ENCODE data around the gene AGK.

The AGK gene

DNA sequence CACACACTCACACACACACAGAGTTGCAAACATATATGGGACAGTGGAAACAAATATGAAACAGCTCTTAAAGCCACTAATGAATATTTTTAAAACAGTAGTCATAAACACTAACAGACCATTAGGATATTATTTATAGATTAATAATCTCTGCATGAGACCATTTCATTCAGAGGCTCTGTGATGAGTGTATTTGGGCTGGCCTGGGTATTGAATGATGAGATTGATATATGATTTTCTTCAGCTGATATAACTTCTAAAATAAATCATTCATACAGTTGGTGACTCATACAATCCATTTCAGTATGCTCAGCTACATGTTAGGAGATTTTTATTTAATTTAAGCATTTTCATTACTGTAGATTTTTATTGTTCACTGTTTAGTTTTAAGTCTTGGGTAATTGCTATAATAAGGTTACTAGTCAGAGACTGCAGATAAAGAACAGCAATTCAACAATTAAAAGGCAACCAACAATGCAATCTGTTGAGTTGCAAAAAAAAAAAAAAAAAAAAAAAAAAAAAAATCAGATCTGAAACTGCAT is 25.2 kb upstream of the AGK start:
- no peak; the same call in 2 of the 3 replicates for ATAC-seq
- TF ChIP-seq GLIS3 (CRISPR knock-in tag; IDR thresholded peaks at IDR 0.05), result no peak
- TF ChIP-seq, protein P1, sequence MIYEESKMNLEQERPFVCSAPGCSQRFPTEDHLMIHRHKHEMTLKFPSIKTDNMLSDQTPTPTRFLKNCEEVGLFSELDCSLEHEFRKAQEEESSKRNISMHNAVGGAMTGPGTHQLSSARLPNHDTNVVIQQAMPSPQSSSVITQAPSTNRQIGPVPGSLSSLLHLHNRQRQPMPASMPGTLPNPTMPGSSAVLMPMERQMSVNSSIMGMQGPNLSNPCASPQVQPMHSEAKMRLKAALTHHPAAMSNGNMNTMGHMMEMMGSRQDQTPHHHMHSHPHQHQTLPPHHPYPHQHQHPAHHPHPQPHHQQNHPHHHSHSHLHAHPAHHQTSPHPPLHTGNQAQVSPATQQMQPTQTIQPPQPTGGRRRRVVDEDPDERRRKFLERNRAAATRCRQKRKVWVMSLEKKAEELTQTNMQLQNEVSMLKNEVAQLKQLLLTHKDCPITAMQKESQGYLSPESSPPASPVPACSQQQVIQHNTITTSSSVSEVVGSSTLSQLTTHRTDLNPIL (CRISPR knock-in tag; IDR thresholded peaks at IDR 0.05; ENCODE audit: low read depth), result no peak
- no peak for TF ChIP-seq ZFP30 (CRISPR knock-in tag; IDR thresholded peaks at IDR 0.05)
- peak; percentile 68 for TF ChIP-seq TCF4 (CRISPR knock-in tag; IDR thresholded peaks at IDR 0.05; ENCODE audit: borderline replicate concordance)
- peak; percentile 87 for TF ChIP-seq ISL1 (CRISPR knock-in tag; IDR thresholded peaks at IDR 0.05)

DNA sequence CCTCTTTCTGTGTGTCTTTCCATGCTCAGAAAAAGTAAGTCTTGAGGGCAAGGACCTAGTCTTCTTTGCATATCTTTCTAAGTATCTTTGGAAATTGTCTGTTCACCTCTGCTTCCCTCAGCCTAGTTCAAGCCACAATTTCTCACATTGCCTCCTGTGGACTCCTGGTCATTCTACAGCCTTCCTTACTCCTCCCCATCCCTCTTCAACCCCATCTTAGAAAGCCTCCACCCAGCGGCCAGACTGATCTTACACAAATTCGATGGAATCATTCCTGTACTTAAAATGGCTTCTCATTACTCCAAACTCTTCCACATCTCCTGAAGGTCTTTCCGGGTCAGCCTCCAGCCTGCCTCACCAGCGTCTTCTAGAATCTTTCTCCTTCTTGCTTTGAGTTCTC is 24.1 kb upstream of the AGK start:
- ATAC-seq, result no peak
- TF ChIP-seq ESRRG (CRISPR knock-in tag; IDR thresholded peaks at IDR 0.05) (no peak), ZC3H10 (CRISPR knock-in tag; IDR thresholded peaks at IDR 0.05) (no peak), GLIS3 (CRISPR knock-in tag; IDR thresholded peaks at IDR 0.05) (no peak)

DNA sequence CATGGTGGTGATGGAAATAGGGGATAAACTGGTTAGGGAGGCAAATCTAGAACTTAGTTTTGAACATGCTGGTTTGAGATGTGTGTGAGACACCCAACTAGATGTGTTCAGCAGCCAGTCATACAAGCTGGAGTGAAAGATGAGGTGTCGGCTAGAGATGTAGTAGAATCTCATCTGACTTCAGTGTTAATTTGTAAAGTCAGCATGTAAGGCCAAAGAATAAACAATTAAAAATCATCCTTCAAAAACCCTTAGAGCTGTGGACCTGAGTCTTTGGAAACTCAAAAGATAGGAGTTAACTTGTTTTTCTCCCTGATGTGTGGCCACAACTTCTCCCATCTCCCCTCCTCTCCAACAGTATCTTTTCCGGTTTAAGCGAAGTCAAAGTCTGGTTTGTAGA is 22.8 kb upstream of the AGK start:
- no peak for ATAC-seq
- TF ChIP-seq ZNF70 (CRISPR knock-in tag; IDR thresholded peaks at IDR 0.05) (no peak), OSR1 (CRISPR knock-in tag; IDR thresholded peaks at IDR 0.05) (no peak), SNAI2 (CRISPR knock-in tag; IDR thresholded peaks at IDR 0.05) (no peak), RARB (CRISPR knock-in tag; IDR thresholded peaks at IDR 0.05) (no peak), GLIS3 (CRISPR knock-in tag; IDR thresholded peaks at IDR 0.05) (no peak), ZFP3 (CRISPR knock-in tag; IDR thresholded peaks at IDR 0.05) (no peak), ESRRG (CRISPR knock-in tag; IDR thresholded peaks at IDR 0.05) (no peak), CSDC2 (CRISPR knock-in tag; IDR thresholded peaks at IDR 0.05) (no peak), TOX (CRISPR knock-in tag; IDR thresholded peaks at IDR 0.05; ENCODE audit: borderline replicate concordance) (no peak), ZFP30 (CRISPR knock-in tag; IDR thresholded peaks at IDR 0.05) (no peak), ZNF8 (CRISPR knock-in tag; IDR thresholded peaks at IDR 0.05) (no peak), ARNTL (CRISPR knock-in tag; IDR thresholded peaks at IDR 0.05; ENCODE audit: borderline replicate concordance, low read depth) (no peak), PPARA (CRISPR knock-in tag; IDR thresholded peaks at IDR 0.05; ENCODE audit: borderline replicate concordance) (no peak)
- TF ChIP-seq, protein P2, sequence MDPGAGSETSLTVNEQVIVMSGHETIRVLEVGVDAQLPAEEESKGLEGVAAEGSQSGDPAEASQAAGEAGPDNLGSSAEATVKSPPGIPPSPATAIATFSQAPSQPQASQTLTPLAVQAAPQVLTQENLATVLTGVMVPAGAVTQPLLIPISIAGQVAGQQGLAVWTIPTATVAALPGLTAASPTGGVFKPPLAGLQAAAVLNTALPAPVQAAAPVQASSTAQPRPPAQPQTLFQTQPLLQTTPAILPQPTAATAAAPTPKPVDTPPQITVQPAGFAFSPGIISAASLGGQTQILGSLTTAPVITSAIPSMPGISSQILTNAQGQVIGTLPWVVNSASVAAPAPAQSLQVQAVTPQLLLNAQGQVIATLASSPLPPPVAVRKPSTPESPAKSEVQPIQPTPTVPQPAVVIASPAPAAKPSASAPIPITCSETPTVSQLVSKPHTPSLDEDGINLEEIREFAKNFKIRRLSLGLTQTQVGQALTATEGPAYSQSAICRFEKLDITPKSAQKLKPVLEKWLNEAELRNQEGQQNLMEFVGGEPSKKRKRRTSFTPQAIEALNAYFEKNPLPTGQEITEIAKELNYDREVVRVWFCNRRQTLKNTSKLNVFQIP (CRISPR knock-in tag; IDR thresholded peaks at IDR 0.05; ENCODE audit: borderline replicate concordance, low read depth), result no peak
- TF ChIP-seq, protein P3, sequence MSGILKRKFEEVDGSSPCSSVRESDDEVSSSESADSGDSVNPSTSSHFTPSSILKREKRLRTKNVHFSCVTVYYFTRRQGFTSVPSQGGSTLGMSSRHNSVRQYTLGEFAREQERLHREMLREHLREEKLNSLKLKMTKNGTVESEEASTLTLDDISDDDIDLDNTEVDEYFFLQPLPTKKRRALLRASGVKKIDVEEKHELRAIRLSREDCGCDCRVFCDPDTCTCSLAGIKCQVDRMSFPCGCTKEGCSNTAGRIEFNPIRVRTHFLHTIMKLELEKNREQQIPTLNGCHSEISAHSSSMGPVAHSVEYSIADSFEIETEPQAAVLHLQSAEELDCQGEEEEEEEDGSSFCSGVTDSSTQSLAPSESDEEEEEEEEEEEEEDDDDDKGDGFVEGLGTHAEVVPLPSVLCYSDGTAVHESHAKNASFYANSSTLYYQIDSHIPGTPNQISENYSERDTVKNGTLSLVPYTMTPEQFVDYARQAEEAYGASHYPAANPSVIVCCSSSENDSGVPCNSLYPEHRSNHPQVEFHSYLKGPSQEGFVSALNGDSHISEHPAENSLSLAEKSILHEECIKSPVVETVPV (CRISPR knock-in tag; IDR thresholded peaks at IDR 0.05), result no peak

DNA sequence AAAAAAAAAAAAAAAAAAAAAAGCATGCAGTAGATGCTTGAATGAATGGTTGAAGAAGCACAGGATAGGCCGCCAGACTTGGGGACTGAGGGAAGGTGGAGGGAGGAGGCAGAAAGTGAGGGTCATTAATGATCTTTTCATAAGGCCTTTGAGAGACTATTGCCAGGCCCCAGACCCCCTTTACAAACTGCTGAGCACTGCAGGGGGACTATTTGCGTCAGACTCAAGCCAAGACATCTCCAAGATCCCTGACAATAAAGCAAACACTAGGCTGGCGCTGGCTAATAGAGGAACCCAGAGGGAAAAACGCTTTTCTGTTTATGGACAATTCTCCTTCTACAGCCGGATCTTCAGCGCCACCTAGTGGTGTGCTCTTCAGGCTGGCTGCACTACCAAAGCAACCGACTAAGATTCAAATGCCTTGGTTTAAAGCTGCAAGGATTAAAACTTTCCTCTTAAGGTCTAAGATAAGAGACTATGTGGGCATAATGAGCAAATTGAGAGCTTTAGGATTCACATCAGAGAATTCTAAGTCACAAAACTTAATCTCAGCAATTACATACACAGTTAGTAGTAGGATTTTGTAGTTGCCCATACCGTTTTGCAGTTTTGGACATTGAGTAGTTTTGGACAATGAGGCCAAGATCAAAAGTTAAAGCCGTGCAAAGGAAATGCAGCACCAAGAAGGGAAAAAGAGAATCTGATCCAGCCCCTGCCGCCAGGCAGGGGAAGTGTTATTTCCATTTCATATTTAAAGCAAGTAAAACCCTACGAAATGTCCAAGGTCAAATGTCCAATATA is 17.9 kb upstream of the AGK start:
- TF ChIP-seq PPARA (CRISPR knock-in tag; IDR thresholded peaks at IDR 0.05; ENCODE audit: borderline replicate concordance) (no peak), ARNTL (CRISPR knock-in tag; IDR thresholded peaks at IDR 0.05; ENCODE audit: borderline replicate concordance, low read depth) (no peak), ZFP30 (CRISPR knock-in tag; IDR thresholded peaks at IDR 0.05) (no peak), ESRRG (CRISPR knock-in tag; IDR thresholded peaks at IDR 0.05) (no peak), BACH2 (CRISPR knock-in tag; IDR thresholded peaks at IDR 0.05; ENCODE audit: borderline replicate concordance) (no peak), ZFP3 (CRISPR knock-in tag; IDR thresholded peaks at IDR 0.05) (no peak), ZNF70 (CRISPR knock-in tag; IDR thresholded peaks at IDR 0.05) (no peak), RARB (CRISPR knock-in tag; IDR thresholded peaks at IDR 0.05) (no peak), SNAI2 (CRISPR knock-in tag; IDR thresholded peaks at IDR 0.05) (no peak), TOX (CRISPR knock-in tag; IDR thresholded peaks at IDR 0.05; ENCODE audit: borderline replicate concordance) (no peak), OSR1 (CRISPR knock-in tag; IDR thresholded peaks at IDR 0.05) (no peak), ISL1 (CRISPR knock-in tag; IDR thresholded peaks at IDR 0.05) (no peak), GLIS3 (CRISPR knock-in tag; IDR thresholded peaks at IDR 0.05) (no peak), ZNF8 (CRISPR knock-in tag; IDR thresholded peaks at IDR 0.05) (no peak)
- TF ChIP-seq, protein P4, sequence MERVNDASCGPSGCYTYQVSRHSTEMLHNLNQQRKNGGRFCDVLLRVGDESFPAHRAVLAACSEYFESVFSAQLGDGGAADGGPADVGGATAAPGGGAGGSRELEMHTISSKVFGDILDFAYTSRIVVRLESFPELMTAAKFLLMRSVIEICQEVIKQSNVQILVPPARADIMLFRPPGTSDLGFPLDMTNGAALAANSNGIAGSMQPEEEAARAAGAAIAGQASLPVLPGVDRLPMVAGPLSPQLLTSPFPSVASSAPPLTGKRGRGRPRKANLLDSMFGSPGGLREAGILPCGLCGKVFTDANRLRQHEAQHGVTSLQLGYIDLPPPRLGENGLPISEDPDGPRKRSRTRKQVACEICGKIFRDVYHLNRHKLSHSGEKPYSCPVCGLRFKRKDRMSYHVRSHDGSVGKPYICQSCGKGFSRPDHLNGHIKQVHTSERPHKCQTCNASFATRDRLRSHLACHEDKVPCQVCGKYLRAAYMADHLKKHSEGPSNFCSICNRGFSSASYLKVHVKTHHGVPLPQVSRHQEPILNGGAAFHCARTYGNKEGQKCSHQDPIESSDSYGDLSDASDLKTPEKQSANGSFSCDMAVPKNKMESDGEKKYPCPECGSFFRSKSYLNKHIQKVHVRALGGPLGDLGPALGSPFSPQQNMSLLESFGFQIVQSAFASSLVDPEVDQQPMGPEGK (CRISPR knock-in tag; IDR thresholded peaks at IDR 0.05; ENCODE audit: borderline replicate concordance), result no peak
- TF ChIP-seq, protein P1 (CRISPR knock-in tag; IDR thresholded peaks at IDR 0.05; ENCODE audit: low read depth), result no peak
- TF ChIP-seq, protein P3 (CRISPR knock-in tag; IDR thresholded peaks at IDR 0.05), result no peak
- TF ChIP-seq, protein P2 (CRISPR knock-in tag; IDR thresholded peaks at IDR 0.05; ENCODE audit: borderline replicate concordance, low read depth), result no peak
- peak; percentile 98 for ATAC-seq

Measured in SK-N-SH treated with all-trans-retinoic acid at 6 μM for 48 hours (cell line).